SK-N-SH treated with all-trans-retinoic acid at 6 μM for 48 hours (cell line): ENCODE results near the gene GHRHR.

Experiments used
- OSR1 ChIP-seq: fragments of 250-450 bp; sonication (Bioruptor Pico); IDR thresholded peaks from 2 replicates; pipeline ENCODE4 v1.8.0; 2022; ENCODE audit warnings: moderate library complexity, mild to moderate bottlenecking, inconsistent platforms
- RARB ChIP-seq: fragments of 250-450 bp; sonication (Bioruptor Pico); IDR thresholded peaks from 2 replicates; pipeline ENCODE4 v1.8.0; 2021; ENCODE audit warnings: mild to moderate bottlenecking, moderate library complexity
- TOX ChIP-seq: fragments of 250-450 bp; sonication (Bioruptor Pico); IDR thresholded peaks from 2 replicates; pipeline ENCODE4 v1.8.0; 2021; ENCODE audit warnings: mild to moderate bottlenecking, moderate library complexity, borderline replicate concordance
- ZC3H10 ChIP-seq: fragments of 250-450 bp; sonication (Bioruptor Pico); IDR thresholded peaks from 2 replicates; pipeline ENCODE4 v1.5.1; 2021; ENCODE audit warnings: mild to moderate bottlenecking, moderate library complexity
- ZNF70 ChIP-seq: fragments of 450-650 bp; formaldehyde crosslinking; IDR thresholded peaks from 2 replicates; pipeline ENCODE4 v1.5.0; 2020; ENCODE audit warnings: mild to moderate bottlenecking, moderate library complexity
- TF ChIP-seq, protein P1 (sequence below): fragments of 250-450 bp; sonication (Bioruptor Pico); IDR thresholded peaks from 2 replicates; pipeline ENCODE4 v1.8.0; 2020; ENCODE audit warnings: mild to moderate bottlenecking, moderate library complexity, borderline replicate concordance
- TF ChIP-seq, protein P2 (sequence below): fragments of 250-450 bp; sonication (Bioruptor Pico); IDR thresholded peaks from 2 replicates; pipeline ENCODE4 v1.5.1; 2020; ENCODE audit warnings: low read depth, mild to moderate bottlenecking, moderate library complexity

DNA sequence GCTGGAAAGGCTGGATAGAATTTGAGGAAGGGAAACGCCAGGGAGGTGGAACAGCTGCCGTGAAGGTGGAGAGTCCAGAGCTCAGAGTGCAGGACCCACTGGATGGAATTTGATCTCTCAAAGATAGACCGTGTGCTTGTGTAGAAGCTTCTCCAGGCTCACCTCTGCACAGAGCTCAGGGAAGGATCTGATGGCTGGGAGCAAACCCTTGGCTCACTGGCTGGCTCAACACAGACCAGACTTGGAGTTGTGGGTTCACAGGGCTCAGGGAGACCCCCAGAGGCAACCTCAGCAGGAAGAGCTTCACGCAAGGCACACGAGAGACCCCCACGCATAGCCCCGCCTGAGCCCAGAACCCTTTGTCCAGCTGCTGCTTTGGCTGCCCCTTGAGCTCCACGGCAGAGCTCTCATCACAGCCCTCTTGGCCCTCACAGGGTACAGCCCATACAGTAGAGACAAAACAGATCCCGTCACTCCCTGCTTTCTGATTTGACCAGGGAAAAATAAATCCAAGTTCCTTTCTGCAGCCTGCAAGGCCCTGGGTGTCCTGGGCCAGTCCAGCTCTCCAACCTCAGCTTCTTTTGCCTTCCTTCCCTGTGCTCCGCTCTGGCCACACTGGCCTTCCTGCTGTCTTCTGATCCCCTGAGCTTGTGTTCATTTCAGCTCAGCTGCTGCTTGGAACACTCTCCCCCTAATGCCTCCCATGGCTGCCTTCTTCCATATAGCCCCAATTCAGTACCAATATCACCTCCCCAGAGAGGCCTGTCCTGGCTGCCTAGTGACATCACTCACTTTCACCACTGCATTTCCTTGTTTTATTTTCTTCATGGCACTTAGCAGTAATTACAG is 26.3 kb downstream of the GHRHR start:
- TF ChIP-seq, protein P1, sequence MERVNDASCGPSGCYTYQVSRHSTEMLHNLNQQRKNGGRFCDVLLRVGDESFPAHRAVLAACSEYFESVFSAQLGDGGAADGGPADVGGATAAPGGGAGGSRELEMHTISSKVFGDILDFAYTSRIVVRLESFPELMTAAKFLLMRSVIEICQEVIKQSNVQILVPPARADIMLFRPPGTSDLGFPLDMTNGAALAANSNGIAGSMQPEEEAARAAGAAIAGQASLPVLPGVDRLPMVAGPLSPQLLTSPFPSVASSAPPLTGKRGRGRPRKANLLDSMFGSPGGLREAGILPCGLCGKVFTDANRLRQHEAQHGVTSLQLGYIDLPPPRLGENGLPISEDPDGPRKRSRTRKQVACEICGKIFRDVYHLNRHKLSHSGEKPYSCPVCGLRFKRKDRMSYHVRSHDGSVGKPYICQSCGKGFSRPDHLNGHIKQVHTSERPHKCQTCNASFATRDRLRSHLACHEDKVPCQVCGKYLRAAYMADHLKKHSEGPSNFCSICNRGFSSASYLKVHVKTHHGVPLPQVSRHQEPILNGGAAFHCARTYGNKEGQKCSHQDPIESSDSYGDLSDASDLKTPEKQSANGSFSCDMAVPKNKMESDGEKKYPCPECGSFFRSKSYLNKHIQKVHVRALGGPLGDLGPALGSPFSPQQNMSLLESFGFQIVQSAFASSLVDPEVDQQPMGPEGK = no peak
- TF ChIP-seq ZNF70 (CRISPR knock-in tag) = no peak
- TF ChIP-seq OSR1 (CRISPR knock-in tag) = no peak
- TF ChIP-seq ZC3H10 (CRISPR knock-in tag) = no peak
- no peak for TF ChIP-seq TOX (CRISPR knock-in tag)
- TF ChIP-seq, protein P2, sequence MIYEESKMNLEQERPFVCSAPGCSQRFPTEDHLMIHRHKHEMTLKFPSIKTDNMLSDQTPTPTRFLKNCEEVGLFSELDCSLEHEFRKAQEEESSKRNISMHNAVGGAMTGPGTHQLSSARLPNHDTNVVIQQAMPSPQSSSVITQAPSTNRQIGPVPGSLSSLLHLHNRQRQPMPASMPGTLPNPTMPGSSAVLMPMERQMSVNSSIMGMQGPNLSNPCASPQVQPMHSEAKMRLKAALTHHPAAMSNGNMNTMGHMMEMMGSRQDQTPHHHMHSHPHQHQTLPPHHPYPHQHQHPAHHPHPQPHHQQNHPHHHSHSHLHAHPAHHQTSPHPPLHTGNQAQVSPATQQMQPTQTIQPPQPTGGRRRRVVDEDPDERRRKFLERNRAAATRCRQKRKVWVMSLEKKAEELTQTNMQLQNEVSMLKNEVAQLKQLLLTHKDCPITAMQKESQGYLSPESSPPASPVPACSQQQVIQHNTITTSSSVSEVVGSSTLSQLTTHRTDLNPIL (CRISPR knock-in tag) = no peak
- no peak for TF ChIP-seq RARB (CRISPR knock-in tag)
